GM23338 (cell line): ENCODE measurements around the gene SUGCT. TPM values are rescaled to one million over a fixed set of nuclear protein-coding genes. Genes with fewer than 3 reads are reported as not detected.

Source experiments
- ATAC-seq: fragments of 200-7000 bp; cut with Tn5 transposase; 3 replicates; pipeline ENCODE4 v1.9.1; 2020
- DNase-seq: peaks from one replicate; pipeline ENCODE4 v3.0.0-alpha.2; 2015; ENCODE audit warnings: low spot score
- H2AFZ ChIP-seq: fragments of 200-600 bp; sonication (generic); 2 replicates; pipeline ENCODE4 v1.8.0; 2016; ENCODE audit warnings: antibody characterized with exemption, mild to moderate bottlenecking, moderate library complexity
- H3F3A ChIP-seq: fragments of 200-600 bp; sonication (generic); replicated peaks from 2 replicates; pipeline ENCODE4 v1.8.0; 2017; ENCODE audit warnings: antibody characterized with exemption, mixed run types, low read depth
- H3K27ac ChIP-seq: fragments of 200-600 bp; sonication (generic); 2 replicates; pipeline ENCODE4 v1.6.1; 2016; ENCODE audit warnings: low read depth
- H3K27me3 ChIP-seq: fragments of 200-600 bp; sonication (generic); 2 replicates; pipeline ENCODE4 v1.8.0; 2016; ENCODE audit warnings: mild to moderate bottlenecking, mixed run types, moderate library complexity; ENCODE audit not compliant: insufficient read depth
- H3K36me3 ChIP-seq: fragments of 200-600 bp; sonication (generic); 2 replicates; pipeline ENCODE4 v1.8.0; 2016; ENCODE audit warnings: mild to moderate bottlenecking; ENCODE audit not compliant: insufficient read depth
- H3K4me1 ChIP-seq: fragments of 200-600 bp; sonication (generic); 2 replicates; pipeline ENCODE4 v1.8.0; 2016; ENCODE audit warnings: mild to moderate bottlenecking, moderate library complexity; ENCODE audit not compliant: insufficient read depth
- H3K4me2 ChIP-seq: fragments of 200-600 bp; sonication (generic); 2 replicates; pipeline ENCODE4 v1.7.1; 2017; ENCODE audit warnings: mixed run types
- H3K4me3 ChIP-seq: fragments of 200-600 bp; sonication (generic); 2 replicates; pipeline ENCODE4 v1.6.1; 2016; ENCODE audit warnings: mixed run types
- H3K79me2 ChIP-seq: fragments of 200-600 bp; sonication (generic); replicated peaks from 2 replicates; pipeline ENCODE4 v1.8.0; 2017; ENCODE audit warnings: mild to moderate bottlenecking; ENCODE audit not compliant: insufficient read depth
- H3K9me2 ChIP-seq: fragments of 200-600 bp; sonication (generic); 2 replicates; pipeline ENCODE4 v1.8.0; 2017; ENCODE audit not compliant: insufficient read depth
- H4K20me1 ChIP-seq: fragments of 200-600 bp; sonication (generic); replicated peaks from 2 replicates; pipeline ENCODE4 v1.8.0; 2017; ENCODE audit warnings: mild to moderate bottlenecking; ENCODE audit not compliant: insufficient read depth
- H3K27ac Mint-ChIP-seq: 2 replicates; pipeline ENCODE4 v1.8.0; 2020; ENCODE audit warnings: inconsistent platforms, mild to moderate bottlenecking, moderate library complexity, mixed read lengths
- H3K27me3 Mint-ChIP-seq: 3 replicates; pipeline ENCODE4 v1.8.0; 2022; ENCODE audit warnings: low read depth, mild to moderate bottlenecking, moderate library complexity, mixed read lengths, inconsistent platforms; ENCODE audit not compliant: insufficient read depth, poor library complexity
- H3K36me3 Mint-ChIP-seq: 3 replicates; pipeline ENCODE4 v1.8.0; 2021; ENCODE audit warnings: low read depth, mild to moderate bottlenecking, inconsistent platforms, moderate library complexity, mixed read lengths
- H3K4me1 Mint-ChIP-seq: 3 replicates; pipeline ENCODE4 v1.8.0; 2020; ENCODE audit warnings: mild to moderate bottlenecking, inconsistent platforms, mixed read lengths
- H3K4me3 Mint-ChIP-seq: 3 replicates; pipeline ENCODE4 v1.8.0; 2021; ENCODE audit warnings: moderate library complexity, mild to moderate bottlenecking, inconsistent platforms, mixed read lengths
- H3K9me3 Mint-ChIP-seq: 3 replicates; pipeline ENCODE4 v1.8.0; 2020; ENCODE audit warnings: moderate library complexity, mild to moderate bottlenecking, inconsistent platforms, mixed read lengths
- CREB1 ChIP-seq: fragments of 250-450 bp; sonication (Bioruptor Pico); IDR thresholded peaks from 2 replicates; pipeline ENCODE4 v1.5.0; 2020; ENCODE audit warnings: low read depth, mild to moderate bottlenecking, moderate library complexity
- EZH2phosphoT487 ChIP-seq: fragments of 200-600 bp; sonication (generic); IDR thresholded peaks from one replicate; pipeline ENCODE4 v1.8.1; 2018; ENCODE audit warnings: antibody characterized with exemption; ENCODE audit not compliant: unreplicated experiment
- NANOG ChIP-seq: IDR thresholded peaks from 2 replicates; pipeline ENCODE4 v1.6.1; 2016; ENCODE audit warnings: antibody characterized with exemption, borderline replicate concordance
- STAT1 ChIP-seq: IDR thresholded peaks from one replicate; pipeline ENCODE4 v1.6.1; 2016; ENCODE audit warnings: antibody characterized with exemption; ENCODE audit not compliant: unreplicated experiment
- ZNF114 ChIP-seq: fragments of 250-450 bp; sonication (Bioruptor Pico); IDR thresholded peaks from 2 replicates; pipeline ENCODE4 v1.5.0; 2020; ENCODE audit warnings: mild to moderate bottlenecking, moderate library complexity
- ZNF331 ChIP-seq: fragments of 250-450 bp; sonication (Bioruptor Pico); IDR thresholded peaks from 2 replicates; pipeline ENCODE4 v1.5.0; 2020; ENCODE audit warnings: low read depth, mild to moderate bottlenecking, moderate library complexity
- polyA plus RNA-seq: library from polyadenylated mRNA; unstranded; fragments of >200 nt; fragmentation: Nextera tagmentation; extraction: Ambion mirVana; gene quantifications from 2 replicates; pipeline ENCODE4 v1.2.1, GENCODE V29; 2016
- total RNA-seq: library from RNA; depleted of rRNA; stranded (reverse); fragments of >200 nt; shearing (Covaris generic); gene quantifications from 2 replicates; pipeline ENCODE4 v1.2.3, GENCODE V29; 2014
- TF ChIP-seq, protein P1 (sequence below), 2 experiments: fragments of 200-600 bp in 1 of 2; sonication (generic) in 1 of 2; conservative IDR thresholded peaks; 2 replicates each; pipeline versions ENCODE4 v1.5.1 to v1.6.1; 2016 to 2017; ENCODE audit warnings: antibody characterized with exemption in 2 of 2, low read depth in 2 of 2, mild to moderate bottlenecking in 2 of 2, moderate library complexity in 1 of 2
- TF ChIP-seq, protein P2 (sequence below): IDR thresholded peaks from 2 replicates; pipeline ENCODE4 v1.6.1; 2016; ENCODE audit warnings: antibody characterized with exemption

SUGCT gene
- total and polyA plus RNA-seq, 2 experiments from 2014 or later, result 4.2 to 5.6 TPM

DNA sequence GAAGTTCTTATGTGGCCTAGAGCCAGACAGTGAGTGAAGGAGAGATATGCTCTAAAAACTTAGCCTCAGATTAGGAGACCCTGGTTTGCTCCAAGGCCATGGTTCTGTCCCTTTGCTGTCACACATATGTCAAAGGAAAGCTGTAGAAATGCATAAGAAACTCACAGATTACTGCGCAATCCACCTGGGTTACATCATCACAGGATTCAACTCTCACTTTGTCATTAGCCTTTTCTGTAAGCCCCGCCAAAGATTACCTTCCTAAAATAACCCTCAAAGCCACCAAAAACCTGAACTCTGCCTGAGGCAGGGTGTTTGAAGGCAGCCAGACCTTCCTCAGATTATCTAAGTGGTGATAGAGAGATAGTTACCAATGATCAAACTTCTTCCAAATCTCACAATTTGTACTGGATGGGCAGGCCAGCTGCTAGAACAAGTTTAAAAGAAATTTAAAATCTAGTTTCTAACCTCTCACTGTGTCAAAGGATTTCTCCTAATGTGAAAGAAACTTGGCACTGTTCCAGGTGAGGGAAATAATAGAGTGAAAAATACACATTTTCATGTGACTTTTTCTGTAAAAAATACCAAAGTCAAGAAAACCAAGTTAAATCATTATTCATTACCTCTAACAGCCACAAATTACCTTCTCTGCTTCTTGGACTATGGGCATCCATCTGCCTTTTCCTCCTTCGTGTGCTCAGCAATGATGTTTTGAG is 567.2 kb downstream of the SUGCT start (continued):
- TF ChIP-seq, protein P1, sequence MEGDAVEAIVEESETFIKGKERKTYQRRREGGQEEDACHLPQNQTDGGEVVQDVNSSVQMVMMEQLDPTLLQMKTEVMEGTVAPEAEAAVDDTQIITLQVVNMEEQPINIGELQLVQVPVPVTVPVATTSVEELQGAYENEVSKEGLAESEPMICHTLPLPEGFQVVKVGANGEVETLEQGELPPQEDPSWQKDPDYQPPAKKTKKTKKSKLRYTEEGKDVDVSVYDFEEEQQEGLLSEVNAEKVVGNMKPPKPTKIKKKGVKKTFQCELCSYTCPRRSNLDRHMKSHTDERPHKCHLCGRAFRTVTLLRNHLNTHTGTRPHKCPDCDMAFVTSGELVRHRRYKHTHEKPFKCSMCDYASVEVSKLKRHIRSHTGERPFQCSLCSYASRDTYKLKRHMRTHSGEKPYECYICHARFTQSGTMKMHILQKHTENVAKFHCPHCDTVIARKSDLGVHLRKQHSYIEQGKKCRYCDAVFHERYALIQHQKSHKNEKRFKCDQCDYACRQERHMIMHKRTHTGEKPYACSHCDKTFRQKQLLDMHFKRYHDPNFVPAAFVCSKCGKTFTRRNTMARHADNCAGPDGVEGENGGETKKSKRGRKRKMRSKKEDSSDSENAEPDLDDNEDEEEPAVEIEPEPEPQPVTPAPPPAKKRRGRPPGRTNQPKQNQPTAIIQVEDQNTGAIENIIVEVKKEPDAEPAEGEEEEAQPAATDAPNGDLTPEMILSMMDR (conservative IDR thresholded peaks at IDR 0.05; ENCODE audit: low read depth in 2 of 2), result no peak
- TF ChIP-seq ZNF114 (CRISPR knock-in tag), result no peak
- no peak for TF ChIP-seq EZH2phosphoT487
- TF ChIP-seq, protein P2, sequence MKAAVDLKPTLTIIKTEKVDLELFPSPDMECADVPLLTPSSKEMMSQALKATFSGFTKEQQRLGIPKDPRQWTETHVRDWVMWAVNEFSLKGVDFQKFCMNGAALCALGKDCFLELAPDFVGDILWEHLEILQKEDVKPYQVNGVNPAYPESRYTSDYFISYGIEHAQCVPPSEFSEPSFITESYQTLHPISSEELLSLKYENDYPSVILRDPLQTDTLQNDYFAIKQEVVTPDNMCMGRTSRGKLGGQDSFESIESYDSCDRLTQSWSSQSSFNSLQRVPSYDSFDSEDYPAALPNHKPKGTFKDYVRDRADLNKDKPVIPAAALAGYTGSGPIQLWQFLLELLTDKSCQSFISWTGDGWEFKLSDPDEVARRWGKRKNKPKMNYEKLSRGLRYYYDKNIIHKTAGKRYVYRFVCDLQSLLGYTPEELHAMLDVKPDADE, result no peak
- no peak for TF ChIP-seq CREB1 (CRISPR knock-in tag)
- no peak for TF ChIP-seq NANOG
- no peak for TF ChIP-seq STAT1
- TF ChIP-seq ZNF331 (CRISPR knock-in tag), result no peak

GRCh38 chr7:40704172-40704571 is 569.4 kb downstream of the SUGCT start:
- Histone ChIP-seq H3F3A (no peaks in the 10 kb centered on the region), H3K4me1 (peaks cover 12% of the 10 kb centered on the region), H3K27ac (no peak overlapping the region), H3K79me2 (no peaks in the 10 kb centered on the region), H2AFZ (no peak overlapping the region), H3K4me2 (no peak overlapping the region), H4K20me1 (no peaks in the 10 kb centered on the region), H3K36me3 (no peaks in the 10 kb centered on the region), H3K27me3 (no peaks in the 10 kb centered on the region), H3K4me3 (no peak overlapping the region), H3K9me2 (peaks cover 12% of the 10 kb centered on the region)
- no peak for TF ChIP-seq EZH2phosphoT487
- TF ChIP-seq, protein P1 (conservative IDR thresholded peaks at IDR 0.05; ENCODE audit: low read depth in 2 of 2), result peak; percentile 38 to 45
- TF ChIP-seq STAT1, result no peak
- peaks cover 22% of the 10 kb centered on the region for H3K4me1 Mint-ChIP-seq
- H3K9me3 Mint-ChIP-seq, result no peaks in the 10 kb centered on the region
- no peaks in the 10 kb centered on the region for H3K27me3 Mint-ChIP-seq
- peak; percentile 22 for DNase-seq
- no peak overlapping the region for H3K27ac Mint-ChIP-seq
- H3K4me3 Mint-ChIP-seq, result no peak overlapping the region
- H3K36me3 Mint-ChIP-seq, result no peaks in the 10 kb centered on the region
- peak; percentile 37; the same call in 2 of the 3 replicates for ATAC-seq
